Non-pigmented ciliary epithelial cell (primary cell): ENCODE measurements around the gene TRPV5.

Experiments used
- DNase-seq: peaks from one replicate; pipeline ENCODE4 v3.0.0-alpha.2; 2010; ENCODE audit warnings: low read depth

TRPV5 gene

DNA sequence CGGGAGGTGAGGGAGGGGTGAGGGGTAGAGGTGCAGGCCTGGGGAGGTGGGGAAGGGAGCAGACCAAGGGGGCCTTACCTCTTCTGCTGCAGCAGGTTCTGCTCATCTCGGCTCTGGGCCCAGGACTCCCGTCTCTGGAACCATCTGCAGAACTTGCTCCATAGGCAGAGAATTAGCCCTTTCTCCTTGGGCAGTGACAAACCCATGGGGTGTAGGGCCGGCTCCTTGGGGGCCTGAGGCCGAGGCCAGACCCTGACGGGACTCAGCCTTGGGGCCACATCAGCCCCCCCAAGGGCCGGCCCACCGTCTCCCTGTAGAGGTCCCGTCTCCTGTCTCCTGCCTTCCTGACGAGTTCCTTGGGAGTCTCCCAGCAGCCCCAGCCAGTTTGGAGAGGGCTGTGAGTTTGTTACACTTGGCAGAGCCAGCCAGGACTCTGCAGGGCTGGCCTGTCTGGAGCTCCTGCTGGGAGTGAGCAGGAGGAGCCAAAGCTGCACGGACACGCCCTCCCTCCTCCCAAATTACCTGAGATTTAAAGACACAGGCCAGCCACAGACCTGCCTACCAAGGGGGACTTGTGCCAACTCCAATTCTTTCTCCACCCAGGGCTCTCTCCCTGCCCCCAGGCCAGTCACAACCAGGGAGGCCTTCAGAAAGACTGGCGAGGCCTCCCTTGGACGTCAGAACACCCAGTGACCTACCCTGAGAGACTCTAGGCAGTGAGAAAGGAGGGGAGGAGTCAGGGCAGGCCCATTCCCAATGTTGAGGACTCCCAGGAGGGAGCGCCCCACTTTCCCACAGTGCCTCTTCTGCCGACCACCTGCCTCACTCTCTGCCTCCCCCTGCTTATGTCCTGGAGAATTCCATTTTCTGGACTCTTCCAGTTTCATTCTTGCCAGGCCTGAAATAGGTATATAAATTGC, 48.0 kb downstream of the TRPV5 start, which contains the start of gene TRPV6:
Gene TRPV6, minus strand, starts transcription at position 435 of the 920 bp plus-strand sequence.
- no peak for DNase-seq

DNA sequence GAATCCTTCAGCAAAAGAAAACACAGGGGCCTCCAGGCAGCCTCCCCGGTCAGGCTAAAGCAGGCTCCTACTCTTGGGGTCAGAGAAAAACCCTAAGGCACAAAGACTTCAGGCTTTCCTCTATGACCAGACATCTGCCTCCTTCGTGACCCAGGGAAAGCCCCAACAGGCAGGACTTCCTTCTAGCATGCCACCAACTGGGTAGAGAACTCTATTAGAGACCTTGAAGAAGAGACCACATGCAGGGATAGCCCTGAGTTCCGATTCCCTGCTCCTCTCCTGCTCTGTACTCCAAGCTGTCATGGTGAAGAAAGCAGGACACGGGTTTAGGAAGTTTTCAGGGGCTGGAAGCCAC, 49.3 kb downstream of the TRPV5 start:
- no peak for DNase-seq

DNA sequence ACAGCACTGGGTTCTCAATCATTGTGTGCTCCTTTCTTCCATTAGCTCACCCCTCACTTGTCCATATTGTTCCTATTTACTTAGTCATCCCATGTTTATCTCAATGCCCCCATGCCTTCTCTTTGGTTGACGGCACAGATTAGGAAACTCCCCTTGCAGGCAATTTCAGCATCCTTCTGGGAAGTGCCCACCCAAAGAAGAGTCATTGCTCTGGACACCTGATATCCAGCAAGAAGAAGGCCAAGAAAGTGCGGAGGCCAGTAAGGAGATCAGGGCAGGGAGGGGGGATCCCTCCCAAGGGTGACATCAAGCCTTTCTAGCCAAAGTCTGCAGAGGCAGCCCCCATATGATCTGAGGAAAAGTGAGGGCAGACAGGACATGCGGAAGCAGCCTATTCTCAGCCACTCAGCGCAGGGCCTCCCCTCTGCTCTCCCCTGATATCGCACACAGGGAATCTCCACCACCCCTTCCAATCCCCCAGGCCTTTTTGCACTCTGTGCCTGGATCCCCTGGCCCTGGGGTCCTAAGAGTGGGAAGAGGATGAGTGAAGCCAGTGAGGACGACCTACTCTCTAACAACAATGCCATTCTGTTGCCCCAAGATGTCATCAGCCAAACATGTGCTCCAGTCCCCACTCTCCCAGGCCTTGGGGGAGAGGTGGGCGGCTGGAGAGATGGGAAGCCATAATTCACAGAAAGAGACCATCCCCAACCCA, 49.8 kb downstream of the TRPV5 start:
- no peak for DNase-seq

DNA sequence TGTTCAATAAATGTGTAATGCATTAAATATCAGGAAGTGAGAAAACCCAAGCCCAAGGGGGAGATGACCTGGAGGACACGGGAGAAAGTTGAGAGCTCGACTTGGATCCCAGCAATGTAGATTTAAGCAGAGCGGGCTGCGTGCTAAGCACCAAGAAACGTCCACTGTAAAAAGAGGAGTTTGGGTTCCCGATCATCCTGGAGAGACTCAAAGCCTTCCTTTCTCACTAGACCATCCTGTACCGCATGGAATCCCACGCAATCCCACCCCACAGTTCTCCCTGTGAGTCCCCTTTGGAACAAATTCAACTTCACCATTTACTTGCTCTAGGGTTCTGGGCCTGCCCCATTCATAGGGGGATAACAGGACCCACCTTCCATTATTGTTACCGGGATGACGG, 50.4 kb downstream of the TRPV5 start:
- DNase-seq: no peak

DNA sequence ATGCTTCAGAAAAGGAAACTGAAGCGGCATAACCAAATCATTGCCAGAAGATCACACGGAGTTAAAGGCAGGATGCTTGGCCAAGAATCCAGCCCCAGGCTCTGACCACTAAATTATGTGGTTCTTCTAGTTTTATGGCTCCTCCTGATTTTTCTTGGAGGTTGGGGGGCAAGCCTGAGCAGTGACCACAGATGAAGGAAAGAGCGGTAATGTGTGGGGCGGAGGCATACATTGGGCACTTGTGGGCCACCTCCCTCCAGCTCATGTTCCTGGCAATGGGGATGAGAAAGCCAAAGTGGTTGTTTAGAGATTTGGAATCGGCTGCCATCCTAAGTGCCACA, 51.2 kb downstream of the TRPV5 start:
- no peak for DNase-seq

DNA sequence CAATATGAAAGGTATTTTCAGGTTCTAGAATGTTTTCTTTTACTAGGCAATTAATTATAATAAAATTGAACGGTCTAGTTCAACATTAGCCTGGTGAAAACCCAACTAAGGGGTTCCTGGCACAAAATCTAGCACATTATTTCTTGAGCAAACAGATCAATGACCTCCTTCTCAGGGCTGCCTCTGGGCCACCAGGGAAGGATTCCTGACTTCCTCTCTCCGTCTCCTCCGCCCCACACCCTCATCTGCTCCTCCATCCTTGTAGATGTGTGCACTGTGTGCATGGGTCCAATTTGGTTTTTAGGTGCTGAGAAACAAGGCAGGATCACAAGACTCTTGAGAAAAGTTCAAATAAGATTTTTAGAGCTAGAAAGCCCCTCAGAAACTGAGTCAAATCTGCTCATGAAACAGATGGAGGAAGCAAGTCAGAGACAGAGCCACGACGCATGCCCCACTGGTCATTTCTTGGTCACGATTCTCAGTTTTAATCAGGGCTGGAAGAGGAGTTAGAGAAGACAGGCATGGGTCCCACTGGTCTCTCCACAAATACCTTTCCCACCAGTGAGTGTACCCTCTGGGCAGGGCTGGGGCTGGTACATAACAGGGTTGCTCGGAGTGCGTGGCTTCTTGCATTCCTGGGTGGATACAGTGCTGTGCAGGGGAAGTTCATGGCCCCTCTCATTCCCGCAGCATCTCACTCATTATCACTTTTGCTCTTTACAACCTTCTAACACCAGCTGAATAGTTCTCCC, 51.8 kb downstream of the TRPV5 start:
- no peak for DNase-seq

DNA sequence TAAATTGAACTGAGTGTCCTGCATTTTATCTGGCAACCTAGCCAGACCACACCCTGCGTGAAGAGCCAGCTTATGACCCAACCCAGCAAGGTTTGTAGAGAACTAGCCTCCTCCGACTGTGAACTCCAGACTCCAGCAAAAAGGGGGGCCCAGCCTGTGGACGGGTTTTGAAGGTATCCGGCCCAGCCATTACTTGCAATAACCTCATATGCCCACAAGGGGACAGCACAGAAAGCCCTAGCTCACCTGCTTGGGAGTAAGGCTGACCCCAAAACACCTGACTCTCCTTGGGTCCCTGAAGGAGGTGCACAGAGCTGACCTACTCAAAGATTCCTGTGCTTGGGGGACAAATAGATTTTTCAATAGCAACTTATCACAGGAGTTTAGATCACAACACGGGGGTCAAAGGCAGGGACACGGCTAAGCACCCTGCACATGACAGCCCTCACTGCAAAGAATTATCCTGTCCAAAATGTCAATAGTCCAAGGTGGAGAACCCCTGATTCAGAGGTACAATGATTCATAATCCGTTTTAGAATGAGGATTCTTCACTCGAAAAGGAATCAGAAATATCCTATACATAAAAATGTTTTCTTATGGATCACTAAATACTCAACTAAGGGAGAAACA, 52.6 kb downstream of the TRPV5 start:
- DNase-seq: no peak

DNA sequence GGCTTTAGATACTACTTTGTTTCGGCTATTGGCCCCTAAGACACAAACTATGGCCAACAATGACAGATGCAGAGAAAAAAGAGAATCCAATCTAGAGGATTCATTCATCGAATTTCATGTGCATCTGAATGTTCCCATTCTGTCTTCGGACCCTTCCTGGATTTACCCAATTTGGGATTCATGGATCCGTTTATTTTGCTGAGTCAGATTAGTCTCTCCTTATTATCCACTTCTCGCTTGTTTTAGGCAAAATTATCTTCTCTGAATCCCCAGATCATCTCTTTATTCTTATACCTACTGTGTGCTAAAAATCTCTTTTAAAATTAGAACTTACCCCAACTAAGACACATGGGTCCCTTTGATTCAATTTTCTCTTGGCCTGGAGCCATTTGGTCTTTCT, 54.5 kb downstream of the TRPV5 start:
- no peak for DNase-seq

DNA sequence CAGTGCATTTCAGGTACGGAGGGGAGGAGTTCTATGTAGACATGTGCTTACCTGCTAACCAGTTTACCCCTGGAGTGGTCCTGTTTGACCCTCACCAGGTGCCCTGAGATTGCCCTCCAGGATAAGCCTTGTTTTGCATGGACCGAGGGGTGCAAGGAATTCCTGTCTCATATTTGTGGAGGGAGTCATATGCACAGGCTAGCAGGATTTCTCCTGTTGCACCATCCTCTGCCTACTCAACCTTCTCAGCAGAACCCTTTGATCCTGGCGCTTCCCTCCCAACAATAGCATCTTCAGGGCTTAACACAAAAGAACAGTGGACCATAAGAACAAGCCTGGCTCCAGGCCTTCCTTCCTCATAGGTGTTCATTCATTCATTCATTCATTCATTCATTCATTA, 55.2 kb downstream of the TRPV5 start:
- no peak for DNase-seq

DNA sequence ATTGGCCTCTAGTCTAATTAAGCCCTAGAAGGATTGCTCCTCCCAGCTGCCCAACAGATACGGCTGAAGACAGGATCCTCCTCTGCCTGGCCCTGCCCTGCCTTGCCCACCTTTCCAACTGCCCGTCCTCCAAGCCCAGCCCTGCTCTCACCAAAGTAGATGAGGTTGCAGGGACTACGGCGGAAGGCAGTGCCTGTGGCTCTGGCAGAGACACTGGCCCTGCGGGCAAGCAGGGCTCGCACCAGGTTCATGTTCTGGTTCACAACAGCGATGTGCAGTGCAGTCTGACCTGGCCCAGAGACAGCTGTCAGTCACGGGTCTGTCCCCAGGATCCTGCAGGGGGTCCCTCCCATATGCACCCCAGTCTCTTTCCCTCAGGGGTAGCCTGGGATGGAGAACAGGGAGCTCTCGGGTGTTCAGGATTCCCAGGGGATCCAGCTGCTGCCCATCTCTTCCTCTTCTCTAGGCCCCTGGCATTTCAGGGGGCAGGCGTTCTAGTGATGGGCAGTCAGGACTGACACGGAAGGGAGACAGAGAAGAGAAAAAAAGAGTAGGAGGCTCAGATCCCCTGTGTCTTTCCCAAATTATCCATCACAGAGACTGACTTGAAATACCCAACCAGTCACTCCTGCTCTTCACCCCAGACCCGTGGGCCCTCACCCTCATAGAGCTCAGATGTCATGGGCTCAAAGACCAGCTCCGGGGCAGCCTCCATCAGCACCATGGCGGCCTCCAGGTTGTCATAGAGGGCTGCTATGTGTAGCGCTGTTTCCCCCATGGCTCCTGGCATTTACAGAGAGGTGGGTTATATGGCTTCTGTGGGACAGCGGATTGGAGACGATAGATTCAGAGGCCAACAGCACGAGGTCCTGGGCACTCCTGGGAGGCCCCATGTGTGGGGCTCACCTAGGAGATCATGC, 56.3 kb downstream of the TRPV5 start:
- DNase-seq: no peak

DNA sequence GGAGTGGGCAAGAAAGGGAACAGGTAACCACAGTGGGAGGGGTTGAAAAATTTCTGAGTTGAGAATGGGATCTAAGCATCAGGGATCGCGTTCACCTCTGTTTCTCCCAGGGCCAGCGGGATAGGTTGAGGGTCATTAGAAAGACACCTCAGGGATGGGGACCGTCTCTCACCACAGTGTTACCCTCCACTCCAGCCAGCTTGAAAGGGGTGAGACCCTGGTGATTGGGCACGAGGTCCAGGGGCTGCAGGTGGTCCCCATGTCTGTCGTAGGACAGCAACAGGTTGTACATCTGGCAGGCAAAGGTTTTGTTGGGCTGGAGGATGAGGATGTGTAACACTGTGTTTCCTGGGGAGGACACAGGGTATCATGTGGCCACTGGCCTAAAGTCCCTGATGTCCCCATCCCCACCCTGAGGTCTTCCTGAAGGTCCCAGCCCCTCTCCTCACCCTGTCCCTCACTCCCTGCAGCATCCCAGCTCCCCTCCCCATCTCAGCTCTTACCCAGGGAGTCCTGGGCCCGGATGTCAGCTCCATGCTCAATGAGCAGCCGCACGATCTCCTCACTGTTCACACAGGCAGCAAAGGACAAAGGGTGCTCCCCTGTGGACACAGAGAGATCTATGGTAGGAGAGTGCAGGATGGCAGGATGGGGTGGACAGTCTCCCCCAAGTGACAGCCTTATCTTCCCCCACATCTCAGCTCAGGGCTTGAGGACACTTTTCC, 57.1 kb downstream of the TRPV5 start:
- no peak for DNase-seq

DNA sequence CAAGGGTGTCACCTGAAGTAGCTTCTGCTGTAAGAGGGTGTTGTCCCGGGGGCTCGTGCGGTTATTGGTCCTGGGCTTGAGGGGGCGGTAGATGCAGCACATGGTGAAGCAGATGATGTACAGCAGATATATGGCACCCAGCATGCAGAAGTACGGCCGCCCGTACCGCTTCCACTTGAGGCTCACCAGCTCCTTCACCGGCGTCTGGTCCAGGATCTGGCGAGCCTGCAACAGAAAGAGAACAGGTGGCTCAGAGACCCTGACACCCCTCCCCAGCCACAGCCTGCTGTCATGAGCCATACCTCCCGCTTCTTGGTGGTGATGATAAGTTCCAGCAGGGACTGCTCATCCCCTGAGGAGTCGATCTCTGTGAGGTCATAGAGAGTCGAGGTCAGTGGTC, 58.1 kb downstream of the TRPV5 start:
- no peak for DNase-seq

DNA sequence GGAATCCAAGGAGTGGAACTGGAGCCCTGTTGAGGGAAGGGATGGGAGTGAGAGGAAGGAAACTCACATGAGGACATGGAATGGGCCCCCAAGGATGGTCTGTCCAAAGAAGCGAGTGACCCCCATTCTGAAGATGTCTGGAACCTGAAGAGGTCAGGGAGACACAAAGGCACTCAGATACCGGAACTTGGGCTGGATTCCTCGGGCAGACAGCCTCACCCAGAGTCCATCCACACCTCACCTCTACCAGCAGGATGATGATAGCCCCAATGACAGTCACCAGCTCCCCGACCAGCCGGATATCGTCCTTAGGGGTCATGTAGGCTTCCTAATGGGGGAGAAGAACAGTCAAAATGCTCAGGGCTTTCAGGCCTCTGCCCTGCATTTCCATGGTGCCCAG, 58.7 kb downstream of the TRPV5 start:
- DNase-seq: no peak

DNA sequence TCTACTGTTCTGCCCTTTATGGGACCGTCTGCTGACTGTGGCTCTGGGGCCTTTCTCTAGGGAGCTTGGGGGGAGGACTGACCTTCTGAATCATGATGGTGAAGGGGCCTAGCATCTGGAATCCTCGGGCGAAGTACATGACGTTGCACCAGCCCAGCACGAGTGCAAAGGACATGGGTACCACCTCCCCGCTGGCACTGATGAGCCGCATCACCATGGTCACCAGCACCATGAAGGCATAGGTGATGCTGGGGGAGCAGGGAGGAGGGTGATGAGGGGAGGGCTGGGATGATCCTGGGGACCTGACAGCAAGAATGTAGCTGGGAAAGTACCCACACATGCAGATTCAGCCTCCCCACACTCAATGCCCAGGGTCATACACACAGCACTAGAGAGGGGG, 59.1 kb downstream of the TRPV5 start:
- DNase-seq: no peak

DNA sequence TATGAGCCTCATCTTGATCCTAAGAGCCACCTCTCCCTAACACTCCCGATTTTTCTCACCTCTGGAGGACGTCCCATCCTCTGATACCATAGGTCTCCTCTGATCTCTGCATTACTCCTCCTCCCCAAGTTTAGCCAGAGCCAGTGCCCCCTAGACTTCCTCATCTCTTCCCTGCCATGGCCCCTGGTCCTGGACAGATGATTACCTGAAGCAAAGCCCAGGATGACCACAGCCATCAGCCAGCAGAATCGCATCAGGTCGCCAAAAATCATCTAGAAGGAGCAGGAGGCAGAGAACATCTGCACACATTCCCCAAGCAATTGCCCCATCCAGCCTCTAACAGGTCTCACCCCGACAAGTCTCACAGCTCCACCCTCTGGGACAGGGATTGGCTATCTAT, 59.7 kb downstream of the TRPV5 start:
- no peak for DNase-seq

DNA sequence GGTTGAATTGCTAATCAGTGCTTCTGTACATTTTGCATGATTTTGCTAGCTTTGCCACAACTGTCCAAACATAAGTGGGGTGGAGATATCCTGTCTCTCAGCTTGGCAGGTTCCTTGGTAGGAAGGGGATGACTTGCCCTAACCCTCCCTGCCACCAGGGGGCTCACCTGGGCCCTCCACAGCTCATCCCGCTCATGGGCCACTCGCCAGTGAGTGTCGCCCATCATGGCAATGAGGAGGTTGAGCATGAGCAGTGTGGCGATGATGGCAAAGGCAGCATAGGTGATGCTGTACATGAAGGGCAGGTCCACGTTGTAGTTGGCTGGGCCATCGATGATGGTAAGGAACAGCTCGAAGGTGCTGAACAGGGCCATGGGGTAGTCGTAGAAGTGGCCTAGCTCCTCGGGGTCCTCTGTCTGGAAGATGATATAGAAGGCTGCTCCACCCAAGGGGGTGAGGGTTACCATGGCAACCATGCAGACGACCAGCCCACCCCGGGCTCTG, 60.2 kb downstream of the TRPV5 start:
- no peak for DNase-seq

DNA sequence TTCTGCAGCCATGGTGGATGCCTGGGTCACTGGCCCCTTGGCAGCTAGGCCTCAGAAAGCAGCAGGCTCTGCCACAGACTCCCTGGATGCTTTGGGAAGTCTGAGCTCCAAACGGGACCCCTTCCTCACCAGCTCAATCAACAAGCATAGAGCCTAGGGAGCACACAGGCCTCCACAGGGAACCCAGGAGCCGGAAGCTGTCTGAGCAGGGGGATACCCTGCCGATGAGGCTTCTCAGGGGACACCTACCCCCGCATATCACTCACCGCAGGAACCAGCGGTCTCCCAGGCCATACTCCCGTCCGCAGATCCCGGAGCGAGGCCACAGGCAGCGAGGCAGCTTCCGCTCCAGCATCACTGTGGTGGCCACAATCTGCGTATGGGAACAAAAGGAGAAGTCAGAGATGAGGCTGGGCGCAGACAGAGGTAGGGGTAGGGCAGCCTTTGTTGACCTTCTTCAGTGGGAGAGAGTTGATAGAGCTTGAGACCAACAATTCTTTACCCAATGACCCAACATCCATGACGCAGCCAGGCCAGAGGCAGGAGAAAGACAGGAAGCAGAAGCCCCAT, 61.4 kb downstream of the TRPV5 start:
- DNase-seq: no peak

DNA sequence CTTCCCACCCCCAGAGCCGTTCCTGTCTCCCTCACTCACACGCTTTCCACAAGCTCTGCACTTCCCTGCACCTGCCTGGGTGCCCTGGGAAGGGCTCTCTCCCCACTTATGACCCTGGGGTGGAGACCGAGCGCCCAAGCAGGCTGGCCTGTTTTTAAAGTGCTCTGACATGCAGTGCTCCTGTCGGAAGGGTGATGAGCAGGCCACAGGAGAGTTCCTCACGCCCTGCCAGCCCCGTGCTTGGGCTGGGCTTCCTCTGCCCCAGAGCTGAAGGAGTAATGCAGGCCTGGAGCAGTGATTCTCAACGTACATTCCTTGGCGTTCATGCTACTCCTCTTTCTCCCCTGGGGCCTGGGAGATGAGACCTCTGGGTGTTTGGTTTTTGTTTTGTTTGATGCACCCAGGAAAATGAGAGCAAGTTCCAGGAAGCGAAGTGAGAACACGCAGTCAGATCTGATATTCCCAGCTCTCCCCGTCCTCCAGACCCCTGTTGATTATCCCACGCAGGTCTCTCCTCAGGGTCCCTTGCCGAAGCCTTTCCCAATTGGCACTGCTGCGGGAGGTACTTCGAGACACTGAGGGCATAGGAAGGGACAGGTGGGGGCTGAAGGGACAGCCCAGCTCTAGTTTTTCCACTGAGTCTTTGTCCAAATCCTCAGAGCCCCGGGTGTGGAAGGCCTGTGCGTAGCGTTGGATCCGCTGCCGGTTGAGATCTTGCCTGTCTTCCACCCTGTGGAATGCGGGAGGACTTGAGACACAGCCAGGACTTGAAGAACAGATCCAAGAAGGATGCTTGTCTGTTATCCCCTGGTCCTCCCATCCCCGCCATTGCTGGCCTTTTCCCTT, 62.1 kb downstream of the TRPV5 start:
- DNase-seq: no peak
